ENCODE data around the gene CFAP68. TPM values are rescaled to one million over a fixed set of nuclear protein-coding genes. Genes with fewer than 3 reads are reported as not detected.

Gene CFAP68
- total and polyA plus RNA-seq, 2 of the 8 experiments (the other 6 are each of a cell fraction or from before 2014, with no cell fraction given): 21.4 to 43.1 TPM

DNA sequence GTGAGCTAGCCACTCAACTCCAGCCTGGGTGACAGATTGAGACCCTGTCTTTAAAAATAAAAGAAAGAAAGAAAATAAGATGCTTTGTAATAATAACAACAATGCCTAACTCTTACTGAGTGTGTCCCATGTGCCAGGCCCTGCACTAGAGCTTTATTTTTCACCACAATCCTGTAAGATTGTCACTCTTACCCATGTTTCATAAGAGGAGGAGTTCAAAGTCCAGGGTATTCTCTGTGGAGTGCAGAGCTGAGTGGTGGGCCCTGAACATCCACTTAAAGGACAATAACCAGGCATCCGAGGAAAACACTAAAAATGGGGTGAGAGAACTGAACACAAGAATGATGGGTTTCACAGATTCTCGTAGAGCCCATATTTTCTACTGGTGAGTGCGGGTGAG, 38.4 kb downstream of the CFAP68 start:
- no peak overlapping the region for H4K91ac ChIP-seq (replicated peaks; ENCODE audit: insufficient read length, low read length)
- peak overlapping the region; percentile 62; the same call in 1 of the 2 replicates for H2BK12ac ChIP-seq (ENCODE audit: low read depth, low read length)
- H2BK120ac ChIP-seq (replicated peaks; ENCODE audit: low read depth, low read length): no peak overlapping the region
- 83% methylated on average over 3 of the region's 3 CpGs; no CpG with 5 or more reads in 1 of the 2 experiments for WGBS, 2 experiments (ENCODE audit: extremely low coverage in 1 of 2, insufficient coverage in 1 of 2, insufficient read length in 1 of 2, insufficient replicate concordance in 2 of 2, low coverage in 1 of 2, low lambda C conversion rate in 2 of 2, missing lambda C conversion rate in 1 of 2)
- H4K8ac ChIP-seq (ENCODE audit: extremely low read depth, insufficient read depth, low read length): no peak overlapping the region
- no peak overlapping the region; the same call in 1 of the 2 replicates for H2BK5ac ChIP-seq (ENCODE audit: low read depth, low read length)
- no peak overlapping the region for H2BK20ac ChIP-seq (ENCODE audit: low read length)
- no peaks in the 10 kb centered on the region for H3K79me2 ChIP-seq (ENCODE audit: control insufficient read depth in 1 of 2, insufficient read depth in 2 of 2, low read length in 2 of 2)
- DNase-seq (ENCODE audit: low read depth in 1 of 2, low spot score in 2 of 2) (no peak), FAIRE-seq (no peak)
- peaks cover 0 to 9% (median 6%) of the 10 kb centered on the region in 4 experiments; a peak in 5 of 7 replicates for H3K4me1 ChIP-seq (replicated peaks in 1 of 4; ENCODE audit: control insufficient read depth in 3 of 4, insufficient read depth in 4 of 4, low read length in 3 of 4)
- no peak overlapping the region for H3K9ac ChIP-seq (replicated peaks in 1 of 4; ENCODE audit: extremely low read depth in 1 of 4, low read depth in 3 of 4, low read length in 3 of 4)
- no peak overlapping the region; a peak in 1 of 4 replicates for H3K4me2 ChIP-seq (ENCODE audit: insufficient read depth in 1 of 2, low read depth in 2 of 2, low read length in 2 of 2)
- H3K27me3 ChIP-seq (replicated peaks in 1 of 4; ENCODE audit: control insufficient read depth in 3 of 4, extremely low read depth in 1 of 4, insufficient read depth in 3 of 4, low read length in 3 of 4): no peaks in the 10 kb centered on the region
- H3K56ac ChIP-seq (replicated peaks; ENCODE audit: insufficient read length, low read depth, low read length): no peak overlapping the region
- POLR2A ChIA-PET (ENCODE audit: partially characterized antibody): no interaction called here
- peak overlapping the region; percentile 76; the same call in 1 of the 2 replicates for H2BK15ac ChIP-seq (ENCODE audit: low read length)
- no peak overlapping the region for H3K4me3 ChIP-seq (ENCODE audit: extremely low read depth in 1 of 4, insufficient read depth in 2 of 4, low read depth in 3 of 4, low read length in 4 of 4)
- H3K4ac ChIP-seq (replicated peaks; ENCODE audit: insufficient read length, low read depth, low read length): no peak overlapping the region
- no peak overlapping the region for H3K14ac ChIP-seq (ENCODE audit: insufficient read length)
- H3K9me3 ChIP-seq (ENCODE audit: insufficient read depth in 2 of 2, low read depth in 1 of 2, low read length in 1 of 2): no peaks in the 10 kb centered on the region
- no peak overlapping the region for H3K18ac ChIP-seq (ENCODE audit: extremely low read depth, low read length)
- no peaks in the 10 kb centered on the region for H4K20me1 ChIP-seq (replicated peaks in 1 of 2; ENCODE audit: control insufficient read depth in 1 of 2, insufficient read depth in 2 of 2, low read length in 2 of 2)
- H4K5ac ChIP-seq (ENCODE audit: insufficient read length, low read depth, low read length): no peak overlapping the region
- peaks cover 4% of the 10 kb centered on the region; the same call in 1 of the 2 replicates for H3K23me2 ChIP-seq (ENCODE audit: low read depth, low read length)
- H3K23ac ChIP-seq (ENCODE audit: insufficient read length): no peak overlapping the region
- H3K36me3 ChIP-seq (ENCODE audit: control insufficient read depth in 2 of 4, insufficient read depth in 4 of 4, low read length in 3 of 4): no peaks in the 10 kb centered on the region
- CTCF ChIA-PET (ENCODE audit: partially characterized antibody): interaction anchor here (1.0 to 1.5 kb wide), 2 partner anchors 9 to 14 kb away, joined by 5 read pairs; no protein-coding TSS in a partner anchor
- H3K27ac ChIP-seq (ENCODE audit: low read depth, low read length): no peak overlapping the region
- peak overlapping the region; percentile 47; the same call in 1 of the 2 replicates for H2AK5ac ChIP-seq (ENCODE audit: low read depth, low read length)
- no peaks in the 10 kb centered on the region for H3K79me1 ChIP-seq (ENCODE audit: low read depth, low read length)
- TF ChIP-seq, protein P1, sequence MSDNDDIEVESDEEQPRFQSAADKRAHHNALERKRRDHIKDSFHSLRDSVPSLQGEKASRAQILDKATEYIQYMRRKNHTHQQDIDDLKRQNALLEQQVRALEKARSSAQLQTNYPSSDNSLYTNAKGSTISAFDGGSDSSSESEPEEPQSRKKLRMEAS (IDR thresholded peaks at IDR 0.05): no peak
- TF ChIP-seq RNF2 (IDR thresholded peaks at IDR 0.05; ENCODE audit: borderline replicate concordance, low read depth, low read length, missing control alignments, poor library complexity, severe bottlenecking) (no peak), RBBP5 (IDR thresholded peaks at IDR 0.05; ENCODE audit: borderline replicate concordance, low read depth, low read length) (no peak), SIX5 (IDR thresholded peaks at IDR 0.05; ENCODE audit: low read depth, low read length) (no peak), HDAC6 (IDR thresholded peaks at IDR 0.05; ENCODE audit: low read depth, low read length) (no peak), ZNF274 (IDR thresholded peaks at IDR 0.05; ENCODE audit: borderline replicate concordance, extremely low read depth, low read length) (no peak), SP4 (IDR thresholded peaks at IDR 0.05; ENCODE audit: low read length) (no peak), YY1 (IDR thresholded peaks at IDR 0.05; ENCODE audit: low read depth, low read length) (no peak), JUN (IDR thresholded peaks at IDR 0.05; ENCODE audit: low read depth, low read length) (no peak)
- H2AFZ ChIP-seq (ENCODE audit: low read length): no peak overlapping the region
